ENCODE data around the gene FBXL14. TPM values are rescaled to one million over a fixed set of nuclear protein-coding genes. Genes with fewer than 3 reads are reported as not detected.

Gene FBXL14
- total RNA-seq, 1 experiment from 2014 or later: 23.6 TPM

DNA sequence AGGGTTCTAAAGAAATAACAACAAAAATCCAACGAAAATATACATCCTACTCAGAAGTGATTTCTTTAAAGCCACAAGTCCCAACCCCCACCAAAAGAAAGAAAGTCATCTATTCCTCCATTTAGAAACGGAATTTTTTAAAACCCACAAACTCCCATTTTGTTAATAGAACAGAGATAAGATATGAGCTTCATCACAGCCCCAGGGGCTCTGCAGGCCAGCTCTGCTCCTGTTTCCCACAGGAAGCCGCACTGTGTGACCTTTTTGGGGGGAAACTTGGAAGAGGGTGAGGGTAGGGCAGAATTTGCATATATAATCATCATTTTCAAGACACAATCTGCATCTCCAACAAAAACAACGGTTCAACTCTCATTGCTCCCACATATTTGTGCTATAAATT, 2.8 kb downstream of the FBXL14 start:
- Mint-ChIP-seq H3K4me1 (ENCODE audit: low read depth, unreplicated experiment) (peaks cover 45% of the 10 kb centered on the region), H3K4me3 (ENCODE audit: unreplicated experiment) (peak overlapping the region; percentile 89), H3K9me3 (ENCODE audit: unreplicated experiment) (no peaks in the 10 kb centered on the region), H3K27ac (ENCODE audit: unreplicated experiment) (peak overlapping the region; percentile 56), H3K27me3 (ENCODE audit: insufficient read depth, unreplicated experiment) (no peaks in the 10 kb centered on the region), H3K36me3 (ENCODE audit: insufficient read depth, unreplicated experiment) (peaks cover 28% of the 10 kb centered on the region)
- peaks cover 34% of the 10 kb centered on the region for H3K4me1 ChIP-seq
- peaks cover 3% of the 10 kb centered on the region; the same call in 1 of the 2 replicates for H3K36me3 ChIP-seq (ENCODE audit: control insufficient read depth, insufficient read depth, low read length)
- DNase-seq: no peak
- ChIA-PET POLR2A (no interaction called here), CTCF (interaction anchor here (1.9 kb wide), 1 partner anchor 14 kb away, joined by 8 read pairs; no protein-coding TSS in a partner anchor)
- BruUV-seq (replicated peaks): TSS peak; percentile 64
- H3K9me3 ChIP-seq: no peaks in the 10 kb centered on the region
- intact Hi-C loops (cut with micrococcal nuclease; ENCODE audit: unreplicated experiment): no loop called here
- no peak for TF ChIP-seq CTCF (IDR thresholded peaks at IDR 0.05; ENCODE audit: insufficient read depth in 1 of 2, low read depth in 1 of 2, low read length in 1 of 2, severe bottlenecking in 1 of 2, unreplicated experiment in 1 of 2)
- no peak overlapping the region for H3K4me3 ChIP-seq (ENCODE audit: low read depth, low read length)
- no peaks in the 10 kb centered on the region for H3K27me3 ChIP-seq (replicated peaks; ENCODE audit: control insufficient read depth, insufficient read depth, low read length)

DNA sequence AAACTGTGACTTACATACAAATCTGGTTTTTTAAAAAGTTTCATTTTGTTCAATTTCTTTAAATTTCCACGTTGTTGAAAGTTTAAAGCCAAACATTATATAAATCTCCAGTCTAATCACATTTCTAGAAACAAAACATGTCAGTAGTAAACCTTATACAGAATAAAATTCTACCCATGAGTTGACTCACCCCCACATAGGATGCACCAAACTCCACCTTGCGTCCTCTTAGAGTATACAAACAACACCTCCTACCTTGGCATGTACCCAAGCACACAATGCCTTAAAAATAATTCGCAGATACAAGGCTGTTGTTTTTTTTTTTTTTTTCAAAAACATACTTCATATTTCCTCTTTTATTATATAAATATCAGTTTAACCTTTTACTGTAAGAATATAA, 3.3 kb downstream of the FBXL14 start:
- no peaks in the 10 kb centered on the region for H3K27me3 Mint-ChIP-seq (ENCODE audit: insufficient read depth, unreplicated experiment)
- Histone ChIP-seq H3K4me1 (peaks cover 34% of the 10 kb centered on the region), H3K36me3 (ENCODE audit: control insufficient read depth, insufficient read depth, low read length) (peaks cover 3% of the 10 kb centered on the region; the same call in 1 of the 2 replicates), H3K27me3 (replicated peaks; ENCODE audit: control insufficient read depth, insufficient read depth, low read length) (no peaks in the 10 kb centered on the region), H3K9me3 (no peaks in the 10 kb centered on the region), H3K4me3 (ENCODE audit: low read depth, low read length) (no peak overlapping the region)
- H3K27ac Mint-ChIP-seq (ENCODE audit: unreplicated experiment): no peak overlapping the region
- H3K36me3 Mint-ChIP-seq (ENCODE audit: insufficient read depth, unreplicated experiment): peaks cover 28% of the 10 kb centered on the region
- H3K4me3 Mint-ChIP-seq (ENCODE audit: unreplicated experiment): peak overlapping the region; percentile 89
- POLR2A ChIA-PET: no interaction called here
- H3K4me1 Mint-ChIP-seq (ENCODE audit: low read depth, unreplicated experiment): peaks cover 45% of the 10 kb centered on the region
- BruUV-seq (replicated peaks): no TSS peak
- no peak for DNase-seq
- H3K9me3 Mint-ChIP-seq (ENCODE audit: unreplicated experiment): no peaks in the 10 kb centered on the region
- no peak for TF ChIP-seq CTCF (IDR thresholded peaks at IDR 0.05; ENCODE audit: insufficient read depth in 1 of 2, low read depth in 1 of 2, low read length in 1 of 2, severe bottlenecking in 1 of 2, unreplicated experiment in 1 of 2)
- intact Hi-C loops (cut with micrococcal nuclease; ENCODE audit: unreplicated experiment): no loop called here
- CTCF ChIA-PET: interaction anchor here (1.9 kb wide), 1 partner anchor 15 kb away, joined by 8 read pairs; no protein-coding TSS in a partner anchor

DNA sequence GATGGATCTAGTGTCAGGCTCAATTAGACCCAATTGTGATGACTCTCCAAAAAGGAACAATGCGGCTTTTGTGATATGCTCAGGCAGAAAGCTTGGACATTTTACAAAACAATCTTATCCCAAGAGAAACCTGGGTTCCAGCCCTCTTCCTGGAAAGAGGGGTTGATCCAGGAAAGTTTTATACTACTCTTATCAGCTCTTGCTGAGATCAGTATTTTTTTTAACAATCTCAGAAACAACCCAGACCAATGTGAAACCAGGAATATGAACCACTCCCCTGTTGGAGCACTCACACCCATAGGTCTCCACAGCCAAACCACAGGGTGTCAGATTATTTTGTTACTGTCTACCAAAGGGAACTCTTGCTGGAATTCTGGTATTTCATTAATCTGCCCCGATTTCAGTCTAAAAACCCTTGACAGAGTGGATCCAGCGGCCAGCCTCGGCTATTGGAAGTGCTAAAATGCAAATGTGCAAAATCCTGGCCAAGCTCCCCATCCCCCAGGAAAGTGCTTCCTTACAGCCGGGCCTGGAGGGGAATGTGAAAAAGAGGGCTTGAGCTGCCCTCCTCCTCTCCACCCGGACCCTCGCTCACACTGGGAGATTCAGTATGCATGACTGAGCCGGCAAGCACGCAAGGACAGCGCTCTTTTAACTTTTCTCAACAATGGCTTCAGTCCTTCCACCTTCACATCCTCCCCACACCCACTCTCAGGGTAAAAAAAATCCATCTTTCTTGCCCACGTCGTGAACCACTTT, 4.0 kb downstream of the FBXL14 start:
- peak overlapping the region; percentile 2 for H3K4me3 Mint-ChIP-seq (ENCODE audit: unreplicated experiment)
- no peaks in the 10 kb centered on the region for H3K9me3 Mint-ChIP-seq (ENCODE audit: unreplicated experiment)
- CTCF ChIA-PET: interaction anchor here (1.4 kb wide), 1 partner anchor 15 kb away, joined by 4 read pairs; no protein-coding TSS in a partner anchor
- BruUV-seq (replicated peaks): no TSS peak
- H3K4me1 Mint-ChIP-seq (ENCODE audit: low read depth, unreplicated experiment): peaks cover 43% of the 10 kb centered on the region
- intact Hi-C loops (cut with micrococcal nuclease; ENCODE audit: unreplicated experiment): no loop called here
- no peak for DNase-seq
- no peak overlapping the region for H3K27ac Mint-ChIP-seq (ENCODE audit: unreplicated experiment)
- H3K36me3 Mint-ChIP-seq (ENCODE audit: insufficient read depth, unreplicated experiment): peaks cover 28% of the 10 kb centered on the region
- peaks cover 3% of the 10 kb centered on the region; the same call in 1 of the 2 replicates for H3K36me3 ChIP-seq (ENCODE audit: control insufficient read depth, insufficient read depth, low read length)
- no peaks in the 10 kb centered on the region for H3K27me3 ChIP-seq (replicated peaks; ENCODE audit: control insufficient read depth, insufficient read depth, low read length)
- POLR2A ChIA-PET: no interaction called here
- H3K9me3 ChIP-seq: no peaks in the 10 kb centered on the region
- no peak for TF ChIP-seq CTCF (IDR thresholded peaks at IDR 0.05; ENCODE audit: insufficient read depth in 1 of 2, low read depth in 1 of 2, low read length in 1 of 2, severe bottlenecking in 1 of 2, unreplicated experiment in 1 of 2)
- peaks cover 31% of the 10 kb centered on the region for H3K4me1 ChIP-seq
- H3K27me3 Mint-ChIP-seq (ENCODE audit: insufficient read depth, unreplicated experiment): no peaks in the 10 kb centered on the region
- H3K4me3 ChIP-seq (ENCODE audit: low read depth, low read length): no peak overlapping the region

Measured in Caco-2 (cell line).